ENCODE measurements around the gene SLIT3. TPM values are rescaled to one million over a fixed set of nuclear protein-coding genes. Genes with fewer than 3 reads are reported as not detected.

SLIT3 gene
- total RNA-seq, 4 donors from 2014 or later = 46.3 to 89.0 (median 68.0) TPM

GRCh38 chr5:168693883-168694282 is 607.1 kb downstream of the SLIT3 start:
- DNase-seq (ENCODE audit: low spot score) (no peak), ATAC-seq (ENCODE audit: low FRiP score) (no peak)
- TF ChIP-seq, protein P1, sequence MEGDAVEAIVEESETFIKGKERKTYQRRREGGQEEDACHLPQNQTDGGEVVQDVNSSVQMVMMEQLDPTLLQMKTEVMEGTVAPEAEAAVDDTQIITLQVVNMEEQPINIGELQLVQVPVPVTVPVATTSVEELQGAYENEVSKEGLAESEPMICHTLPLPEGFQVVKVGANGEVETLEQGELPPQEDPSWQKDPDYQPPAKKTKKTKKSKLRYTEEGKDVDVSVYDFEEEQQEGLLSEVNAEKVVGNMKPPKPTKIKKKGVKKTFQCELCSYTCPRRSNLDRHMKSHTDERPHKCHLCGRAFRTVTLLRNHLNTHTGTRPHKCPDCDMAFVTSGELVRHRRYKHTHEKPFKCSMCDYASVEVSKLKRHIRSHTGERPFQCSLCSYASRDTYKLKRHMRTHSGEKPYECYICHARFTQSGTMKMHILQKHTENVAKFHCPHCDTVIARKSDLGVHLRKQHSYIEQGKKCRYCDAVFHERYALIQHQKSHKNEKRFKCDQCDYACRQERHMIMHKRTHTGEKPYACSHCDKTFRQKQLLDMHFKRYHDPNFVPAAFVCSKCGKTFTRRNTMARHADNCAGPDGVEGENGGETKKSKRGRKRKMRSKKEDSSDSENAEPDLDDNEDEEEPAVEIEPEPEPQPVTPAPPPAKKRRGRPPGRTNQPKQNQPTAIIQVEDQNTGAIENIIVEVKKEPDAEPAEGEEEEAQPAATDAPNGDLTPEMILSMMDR (IDR thresholded peaks at IDR 0.05) = no peak

DNA sequence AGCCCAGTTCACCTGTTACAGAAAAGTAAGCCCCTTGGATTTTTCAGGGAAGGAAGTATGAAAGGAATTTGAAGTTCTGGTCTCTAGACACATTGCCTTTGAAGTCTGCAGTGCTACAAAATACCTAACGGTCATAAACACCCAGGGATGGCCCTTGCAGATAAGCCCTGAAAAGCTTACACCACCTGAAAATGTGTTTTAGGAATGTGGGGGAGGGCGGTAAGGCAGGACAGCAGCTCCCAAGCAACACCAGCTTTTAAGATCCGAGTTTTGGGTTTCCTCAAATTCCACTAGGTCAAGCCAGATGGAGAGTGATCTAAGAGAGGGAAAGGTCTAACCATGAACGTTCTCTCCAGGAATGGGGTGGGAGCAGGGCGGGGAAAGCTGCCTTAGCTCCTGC is 607.6 kb downstream of the SLIT3 start:
- ATAC-seq (ENCODE audit: low FRiP score) (no peak), DNase-seq (ENCODE audit: low spot score) (no peak)
- TF ChIP-seq, protein P1 (IDR thresholded peaks at IDR 0.05) = no peak

DNA sequence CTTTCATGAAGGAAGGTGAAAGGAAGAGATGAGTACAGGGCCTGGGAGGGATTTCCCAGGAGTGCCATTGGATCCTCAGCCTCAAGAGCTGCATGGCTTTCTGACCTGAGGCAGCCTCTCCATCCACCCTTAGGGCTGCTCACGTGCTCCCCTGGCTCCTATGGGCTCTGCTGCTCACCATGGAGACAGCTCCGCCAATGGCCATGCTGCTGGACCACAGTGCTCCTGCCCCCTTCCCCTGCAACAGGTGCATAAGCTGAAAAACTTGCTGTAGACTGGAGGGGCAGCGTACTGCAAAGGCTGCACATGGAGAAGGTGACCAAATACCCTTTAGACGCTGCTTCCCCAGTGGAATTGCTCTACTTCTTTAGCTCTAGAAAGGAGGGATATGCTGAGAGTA is 609.0 kb downstream of the SLIT3 start:
- no peak for DNase-seq (ENCODE audit: low spot score)
- TF ChIP-seq, protein P1 (IDR thresholded peaks at IDR 0.05) = no peak
- no peak for ATAC-seq (ENCODE audit: low FRiP score)

DNA sequence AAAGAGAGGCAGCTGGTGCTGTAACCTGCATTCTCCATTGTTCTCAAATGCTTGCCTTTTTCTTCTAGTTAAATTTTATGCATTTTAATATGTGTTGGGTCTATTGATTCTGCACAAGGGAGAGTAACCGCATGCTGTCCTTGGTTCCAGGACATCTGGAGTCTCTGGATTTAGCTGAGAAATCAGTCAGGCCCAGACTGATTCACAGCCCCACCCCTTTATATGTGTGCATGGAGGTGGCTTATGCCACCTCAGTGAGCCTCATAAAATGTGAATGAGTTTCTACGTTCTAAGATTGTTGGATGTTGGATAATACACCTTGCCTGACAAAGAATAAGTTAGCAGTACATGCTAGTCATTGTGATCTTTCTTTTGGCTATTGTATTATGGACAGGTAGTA is 611.7 kb downstream of the SLIT3 start:
- DNase-seq (ENCODE audit: low spot score) (no peak), ATAC-seq (ENCODE audit: low FRiP score) (no peak)
- TF ChIP-seq, protein P1 (IDR thresholded peaks at IDR 0.05) = no peak

GRCh38 chr5:168686837-168687236 is 614.1 kb downstream of the SLIT3 start:
- TF ChIP-seq, protein P1 (IDR thresholded peaks at IDR 0.05) = no peak
- ATAC-seq (ENCODE audit: low FRiP score) (no peak), DNase-seq (ENCODE audit: low spot score) (no peak)

DNA sequence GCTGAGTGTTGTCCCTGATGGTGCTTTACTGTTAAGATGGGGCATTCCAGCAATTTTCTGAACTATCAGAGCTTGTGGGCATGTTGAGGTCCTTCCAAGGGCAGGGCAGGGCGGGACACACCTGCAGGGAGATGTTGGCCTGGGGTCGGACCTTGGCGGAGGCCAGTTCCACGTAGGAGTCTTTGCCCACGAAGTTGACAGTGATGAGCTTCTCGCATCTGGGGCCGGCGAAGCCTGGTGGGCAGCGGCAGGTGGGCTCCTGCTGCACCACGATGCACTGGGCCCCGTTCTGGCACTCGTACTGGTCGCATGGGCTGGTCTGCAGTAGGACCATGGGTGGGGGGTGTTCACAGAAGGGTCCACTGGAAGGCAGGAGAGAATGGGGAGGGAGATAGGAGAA is 615.4 kb downstream of the SLIT3 start:
- DNase-seq (ENCODE audit: low spot score) = no peak
- TF ChIP-seq, protein P1 (IDR thresholded peaks at IDR 0.05) = no peak
- ATAC-seq (ENCODE audit: low FRiP score) = no peak

GRCh38 chr5:168683927-168684295 is 617.0 kb downstream of the SLIT3 start:
- ATAC-seq (ENCODE audit: low FRiP score) (no peak), DNase-seq (ENCODE audit: low spot score) (no peak)
- TF ChIP-seq, protein P1 (IDR thresholded peaks at IDR 0.05) = no peak

All from omental fat pad (tissue), 4 donors.